ENCODE results near the gene ENDOV.

ENDOV gene

GRCh38 chr17:80429356-80430275 is 14.6 kb downstream of the ENDOV start:
- TF ChIP-seq EZH2phosphoT487 (IDR thresholded peaks at IDR 0.05; ENCODE audit: low read depth) (no peak), CTCF (IDR thresholded peaks at IDR 0.05; ENCODE audit: low read depth, low read length) (no peak)
- no peaks in the 10 kb centered on the region for H3K36me3 ChIP-seq (replicated peaks; ENCODE audit: low read depth, low read length)
- no peak overlapping the region for H3K4me2 ChIP-seq (ENCODE audit: low read length)
- H3K4me3 ChIP-seq (ENCODE audit: low read length): no peak overlapping the region
- no peak overlapping the region for H3K27ac ChIP-seq (ENCODE audit: low read length)
- no peaks in the 10 kb centered on the region for H3K27me3 ChIP-seq (ENCODE audit: low read depth, low read length)
- H3K4me1 ChIP-seq (ENCODE audit: low read length): peaks cover 9% of the 10 kb centered on the region
- no peaks in the 10 kb centered on the region for H4K20me1 ChIP-seq (ENCODE audit: insufficient read depth, low read length)
- no peaks in the 10 kb centered on the region for H3K9me3 ChIP-seq (ENCODE audit: insufficient read depth, low read length)
- H3K9ac ChIP-seq (ENCODE audit: low read length): no peak overlapping the region
- H2AFZ ChIP-seq (ENCODE audit: low read depth, low read length): no peak overlapping the region
- no peaks in the 10 kb centered on the region for H3K79me2 ChIP-seq (ENCODE audit: low read length)

- no peaks in the 10 kb centered on the region for H3K79me2 ChIP-seq (ENCODE audit: low read length)
Observed at GRCh38 chr17:80430446-80431245, 15.7 kb downstream of the ENDOV start.

GRCh38 chr17:80431246-80432195 is 16.6 kb downstream of the ENDOV start:
- Histone ChIP-seq H3K4me3 (ENCODE audit: low read length) (no peak overlapping the region), H3K79me2 (ENCODE audit: low read length) (no peaks in the 10 kb centered on the region), H3K4me2 (ENCODE audit: low read length) (no peak overlapping the region), H3K36me3 (replicated peaks; ENCODE audit: low read depth, low read length) (no peaks in the 10 kb centered on the region), H3K4me1 (ENCODE audit: low read length) (peaks cover 7% of the 10 kb centered on the region), H3K27ac (ENCODE audit: low read length) (no peak overlapping the region), H3K9ac (ENCODE audit: low read length) (no peak overlapping the region), H4K20me1 (ENCODE audit: insufficient read depth, low read length) (no peaks in the 10 kb centered on the region), H2AFZ (ENCODE audit: low read depth, low read length) (no peak overlapping the region), H3K9me3 (ENCODE audit: insufficient read depth, low read length) (no peaks in the 10 kb centered on the region), H3K27me3 (ENCODE audit: low read depth, low read length) (no peaks in the 10 kb centered on the region)
- TF ChIP-seq EZH2phosphoT487 (IDR thresholded peaks at IDR 0.05; ENCODE audit: low read depth) (no peak), CTCF (IDR thresholded peaks at IDR 0.05; ENCODE audit: low read depth, low read length) (no peak)

More at GRCh38 chr17:80430446-80431245, 15.7 kb downstream of the ENDOV start:
- H3K9me3 ChIP-seq (ENCODE audit: insufficient read depth, low read length): no peaks in the 10 kb centered on the region
- TF ChIP-seq EZH2phosphoT487 (IDR thresholded peaks at IDR 0.05; ENCODE audit: low read depth): no peak
- TF ChIP-seq CTCF (IDR thresholded peaks at IDR 0.05; ENCODE audit: low read depth, low read length): no peak
- no peaks in the 10 kb centered on the region for H3K27me3 ChIP-seq (ENCODE audit: low read depth, low read length)
- H2AFZ ChIP-seq (ENCODE audit: low read depth, low read length): no peak overlapping the region
- H3K9ac ChIP-seq (ENCODE audit: low read length): no peak overlapping the region
- no peak overlapping the region for H3K27ac ChIP-seq (ENCODE audit: low read length)
- no peaks in the 10 kb centered on the region for H4K20me1 ChIP-seq (ENCODE audit: insufficient read depth, low read length)
- no peak overlapping the region for H3K4me3 ChIP-seq (ENCODE audit: low read length)
- H3K4me1 ChIP-seq (ENCODE audit: low read length): peaks cover 9% of the 10 kb centered on the region
- no peaks in the 10 kb centered on the region for H3K36me3 ChIP-seq (replicated peaks; ENCODE audit: low read depth, low read length)
- no peak overlapping the region for H3K4me2 ChIP-seq (ENCODE audit: low read length)

Measured in OCI-LY3 (cell line).